Pons (tissue), 1 donor: Measurements from ENCODE around the gene MRPL47.
"Not testable (repeated sequence)": the region's sequence is repeated elsewhere in the genome, so short reads cannot be mapped to it uniquely, and the experiment has no call there.

ENCODE experiments used
- DNase-seq: peaks from one replicate; pipeline ENCODE4 v3.0.0-alpha.2; 2016; ENCODE audit warnings: low spot score

MRPL47 gene

DNA sequence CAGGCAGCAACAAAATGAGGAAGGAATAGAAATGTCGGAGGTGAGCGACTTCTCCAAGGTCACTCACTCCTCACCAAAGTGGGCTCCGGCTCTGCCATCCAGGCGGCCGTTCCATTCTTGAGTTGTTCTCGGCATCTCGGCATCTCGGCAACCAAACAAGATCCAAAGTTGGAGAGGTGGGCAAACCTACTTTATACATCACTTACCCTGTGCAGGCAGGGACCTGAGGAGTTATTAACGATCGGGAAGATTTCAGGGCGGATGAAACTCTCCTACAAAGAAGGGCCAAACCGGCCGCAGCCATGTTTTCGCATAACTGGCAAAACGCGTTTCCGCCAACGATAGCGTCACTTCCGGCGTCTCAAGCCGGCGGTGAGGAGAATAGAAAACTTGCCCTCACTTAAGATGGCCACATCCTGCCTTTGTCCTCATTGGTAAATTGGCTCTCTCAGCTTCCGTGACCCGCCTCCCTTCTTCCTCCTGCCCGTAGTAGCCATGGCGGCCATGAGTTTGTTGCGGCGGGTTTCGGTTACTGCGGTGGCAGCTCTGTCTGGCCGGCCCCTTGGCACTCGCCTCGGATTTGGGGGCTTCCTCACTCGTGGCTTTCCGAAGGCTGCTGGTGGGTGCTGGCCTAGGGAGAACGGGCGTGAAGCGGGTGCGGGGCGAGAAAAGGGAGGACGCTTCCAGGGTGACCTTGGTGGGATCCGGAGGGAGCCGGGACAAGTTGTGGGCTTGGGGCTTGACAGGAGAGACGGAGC lies at the start of gene MRPL47, which contains the start of gene NDUFB5:
Gene MRPL47 (minus strand): TSS at position 318 of the 758 bp plus-strand sequence. CDS start 14 bp downstream, at position 304.
Gene NDUFB5 (plus strand): TSS at position 474 of the 758 bp plus-strand sequence. CDS start 22 bp downstream, at position 496.
- DNase-seq: peak; percentile 99

DNA sequence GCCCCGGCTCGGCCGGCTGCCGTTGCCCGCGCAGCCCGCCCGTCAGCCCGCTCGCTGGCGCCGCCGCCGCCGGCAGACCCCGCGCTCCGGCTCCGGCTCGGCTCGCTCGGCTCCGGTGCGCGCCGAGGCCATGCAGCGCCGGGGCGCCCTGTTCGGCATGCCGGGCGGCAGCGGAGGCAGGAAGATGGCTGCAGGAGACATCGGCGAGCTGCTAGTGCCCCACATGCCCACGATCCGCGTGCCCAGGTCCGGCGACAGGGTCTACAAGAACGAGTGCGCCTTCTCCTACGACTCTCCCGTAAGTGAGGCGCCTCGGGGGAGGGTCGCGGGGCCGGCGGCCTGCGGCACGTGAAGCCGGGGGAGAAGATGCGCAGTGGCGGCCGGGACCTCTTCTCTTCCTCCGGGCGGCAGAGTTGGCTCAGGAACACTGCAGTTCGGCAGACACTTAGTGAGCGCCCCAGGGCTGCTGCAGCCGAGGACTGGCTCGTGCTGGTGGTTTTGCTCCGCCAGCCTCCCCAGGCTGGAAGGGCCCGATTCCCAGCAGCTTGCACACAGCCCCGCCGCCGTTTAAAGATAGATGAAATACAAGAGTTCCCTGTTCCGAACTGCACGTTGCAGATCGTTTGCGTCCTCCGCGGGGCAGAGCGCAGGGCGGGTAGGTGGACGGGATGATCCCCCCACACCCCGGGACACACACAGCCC lies 48.8 kb upstream of the MRPL47 start:
- DNase-seq: peak; percentile 71

DNA sequence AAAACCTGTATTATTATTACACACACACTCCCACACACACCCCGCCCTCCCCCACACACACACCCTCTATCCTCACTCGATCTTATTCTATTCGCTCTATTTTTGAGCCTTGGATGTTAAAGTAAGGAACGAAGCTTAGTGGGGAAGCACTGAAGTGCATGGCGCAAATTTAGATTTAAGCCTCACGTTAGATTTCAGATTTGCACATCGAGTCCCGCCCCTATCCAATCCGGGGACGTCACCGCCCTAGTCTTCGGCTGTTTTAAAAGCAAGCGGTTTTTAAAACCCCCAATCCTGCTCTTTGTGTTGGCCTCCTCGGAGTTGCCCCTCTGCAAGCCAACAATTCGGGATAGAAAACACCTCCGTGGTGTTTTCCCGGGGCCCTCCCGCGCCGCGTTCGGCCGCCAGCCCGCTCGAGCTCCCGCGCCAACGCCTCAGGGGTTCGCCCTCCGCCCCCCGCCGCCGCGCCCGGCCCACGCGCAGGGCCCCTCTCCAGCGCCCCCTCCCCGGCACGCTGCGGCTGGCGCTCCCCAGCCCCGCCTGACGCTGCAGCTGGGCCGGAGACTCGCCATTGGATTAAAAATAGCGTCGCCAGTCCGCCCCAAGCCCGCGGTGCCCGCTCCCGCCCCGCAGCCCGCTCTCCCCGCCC lies 48.1 kb upstream of the MRPL47 start, which contains the start of gene USP13:
Gene USP13 (plus strand): TSS at position 594 of the 649 bp plus-strand sequence. CDS start 186 bp downstream, outside the sequence.
- DNase-seq: peak; percentile 62

GRCh38 chr3:179651687-179652446 lies 47.4 kb upstream of the MRPL47 start:
- DNase-seq: peak; percentile 52

DNA sequence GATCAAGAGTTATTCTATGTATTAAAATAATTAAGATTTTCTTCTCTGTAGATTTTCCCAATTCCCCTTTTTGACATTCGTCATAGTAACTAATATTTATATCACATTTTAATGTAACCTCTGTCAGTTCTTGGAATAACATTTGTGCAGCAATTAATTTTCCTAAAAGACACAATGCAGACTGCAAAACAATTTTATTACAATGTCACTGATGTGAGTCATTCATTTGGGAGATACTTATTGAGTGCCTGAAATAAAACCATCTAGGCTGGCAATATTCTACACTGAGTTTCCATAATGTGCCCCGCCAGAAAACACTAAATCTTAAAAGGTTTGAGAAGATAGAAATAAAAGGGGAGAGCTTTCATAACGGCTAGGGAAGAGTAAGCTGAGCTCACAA lies 41.7 kb upstream of the MRPL47 start:
- no peak for DNase-seq

DNA sequence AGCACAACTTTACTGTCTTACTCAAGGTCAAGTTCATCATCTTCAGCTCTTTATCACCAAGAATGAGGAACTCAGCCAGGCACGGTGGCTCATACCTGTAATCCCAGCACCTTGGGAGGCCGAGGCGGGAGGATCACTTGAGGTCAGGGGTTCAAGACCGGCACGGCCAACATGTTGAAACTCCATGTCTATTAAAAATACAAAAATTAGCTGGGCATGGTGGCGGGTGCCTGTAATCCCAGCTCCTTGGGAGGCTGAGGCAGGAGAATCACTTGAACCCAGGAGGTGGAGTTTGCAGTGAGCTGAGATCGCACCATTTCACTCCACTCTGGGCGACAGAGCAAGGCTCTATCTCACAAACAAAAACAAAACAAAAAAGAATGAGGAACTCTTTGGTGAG lies 39.4 kb upstream of the MRPL47 start:
- DNase-seq: not testable (repeated sequence)

GRCh38 chr3:179642871-179643270 lies 38.4 kb upstream of the MRPL47 start:
- no peak for DNase-seq

GRCh38 chr3:179640469-179640868 lies 36.0 kb upstream of the MRPL47 start:
- no peak for DNase-seq

- no peak for DNase-seq
Observed at GRCh38 chr3:179630753-179631451, 26.5 kb upstream of the MRPL47 start.

GRCh38 chr3:179624451-179624850 lies 20.0 kb upstream of the MRPL47 start:
- no peak for DNase-seq

DNA sequence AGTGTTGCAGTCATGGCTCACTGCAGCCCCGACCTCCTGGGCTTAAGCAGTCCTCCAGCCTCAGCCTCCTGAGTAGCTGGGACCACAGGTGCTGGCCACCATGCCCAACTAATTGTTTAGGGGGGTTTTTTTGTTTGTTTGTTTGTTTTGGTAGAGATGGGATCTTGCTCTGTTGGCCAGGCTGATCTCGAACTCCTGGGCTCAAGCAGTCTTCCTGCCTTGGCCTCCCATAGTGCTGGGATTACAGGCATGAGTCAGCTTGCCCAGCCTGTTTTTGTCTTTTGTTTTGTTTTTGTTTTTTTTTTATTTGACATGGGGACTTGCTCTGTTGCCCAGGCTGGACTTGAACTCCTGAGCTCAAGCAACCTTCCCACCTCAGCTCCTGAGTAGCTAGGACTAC lies 17.6 kb upstream of the MRPL47 start:
- DNase-seq: no peak

DNA sequence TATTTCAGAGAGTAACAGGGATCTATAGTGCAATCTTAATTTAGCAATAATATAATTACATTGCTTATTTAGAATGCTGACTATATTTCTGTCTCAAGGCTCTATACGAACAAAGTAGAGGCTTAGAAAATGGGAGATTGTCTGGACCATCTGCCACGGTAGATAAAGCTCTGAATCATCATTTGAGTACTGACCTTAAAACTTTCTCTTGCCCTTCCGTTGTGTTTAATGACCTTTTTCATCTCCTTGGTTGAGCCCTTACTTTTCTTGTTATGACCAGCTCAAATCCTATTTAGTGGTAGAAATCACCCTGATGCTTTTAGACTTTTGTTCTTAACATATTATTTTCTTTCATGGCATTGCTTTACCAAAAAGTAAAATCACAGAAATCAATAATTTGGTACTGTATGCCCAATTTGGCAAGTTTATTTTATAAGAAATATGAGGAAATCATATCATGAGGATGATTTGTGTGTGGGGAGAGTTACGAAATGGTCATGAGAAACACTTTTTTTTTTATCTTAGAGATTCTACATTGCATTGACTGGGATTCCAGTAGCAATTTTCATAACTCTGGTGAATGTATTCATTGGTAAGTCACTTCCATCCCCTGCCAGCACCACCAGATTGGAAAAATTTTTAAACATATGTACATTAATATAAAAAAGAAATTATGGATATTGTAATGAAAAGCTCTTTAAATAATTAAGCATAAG lies 11.2 kb upstream of the MRPL47 start:
- DNase-seq: no peak

- no peak for DNase-seq
Observed at GRCh38 chr3:179613807-179614206, 9.4 kb upstream of the MRPL47 start.

DNA sequence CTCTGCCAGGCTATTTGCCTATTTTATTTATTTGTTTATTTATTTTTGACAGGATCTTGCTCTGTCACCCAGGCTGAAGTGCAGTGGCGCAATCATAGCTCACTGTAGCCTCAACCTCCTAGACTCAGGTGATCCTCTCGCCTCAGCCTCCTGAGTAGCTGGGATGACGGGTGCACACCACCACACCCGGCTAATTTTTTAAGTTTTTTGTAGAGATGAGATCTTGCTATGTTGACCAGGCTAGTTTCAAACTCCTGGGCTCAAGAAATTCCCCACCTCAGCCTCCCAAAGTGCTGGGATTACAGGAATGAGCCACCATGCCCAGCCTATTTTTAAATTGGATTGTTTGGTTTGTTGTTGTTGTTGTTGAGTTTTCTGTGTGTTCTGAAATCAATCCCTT lies 5.6 kb upstream of the MRPL47 start:
- no peak for DNase-seq

DNA sequence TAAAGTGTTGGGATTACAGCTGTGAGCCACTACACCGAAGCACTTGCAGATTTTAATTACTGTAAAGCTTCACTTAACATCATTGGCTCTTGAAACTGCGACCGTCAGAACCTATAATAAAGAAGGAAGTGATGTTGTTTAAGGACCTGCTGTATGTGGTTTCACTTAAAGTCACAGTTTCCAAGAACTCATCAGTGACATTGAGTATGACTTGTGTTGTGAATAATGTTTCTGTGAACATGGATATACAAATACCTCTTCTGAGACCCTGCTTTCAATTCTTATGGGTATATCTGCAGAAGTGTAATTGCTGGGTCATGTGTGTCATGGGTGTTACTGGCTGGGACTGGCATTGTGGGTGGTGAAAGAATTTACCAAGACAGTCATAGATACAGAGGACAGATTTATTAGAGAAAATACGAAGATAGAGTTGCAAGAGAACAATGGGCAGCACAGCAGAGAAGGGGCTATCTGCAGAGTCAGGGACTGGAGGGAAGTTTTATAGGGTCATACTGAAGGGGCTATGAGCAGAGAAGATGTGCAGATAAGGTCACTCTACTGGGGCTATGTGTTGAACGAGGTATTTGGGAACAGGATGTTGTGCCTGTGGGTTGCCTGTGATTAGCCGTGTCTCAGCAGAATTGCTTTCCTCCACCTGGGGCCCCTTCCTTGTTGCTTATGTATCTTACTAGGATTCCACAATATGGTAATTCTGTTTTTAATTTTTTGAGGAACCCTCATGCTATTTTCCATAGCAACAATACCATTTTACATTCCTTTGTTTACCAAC lies 4.7 kb upstream of the MRPL47 start:
- peak; percentile 25 for DNase-seq

DNA sequence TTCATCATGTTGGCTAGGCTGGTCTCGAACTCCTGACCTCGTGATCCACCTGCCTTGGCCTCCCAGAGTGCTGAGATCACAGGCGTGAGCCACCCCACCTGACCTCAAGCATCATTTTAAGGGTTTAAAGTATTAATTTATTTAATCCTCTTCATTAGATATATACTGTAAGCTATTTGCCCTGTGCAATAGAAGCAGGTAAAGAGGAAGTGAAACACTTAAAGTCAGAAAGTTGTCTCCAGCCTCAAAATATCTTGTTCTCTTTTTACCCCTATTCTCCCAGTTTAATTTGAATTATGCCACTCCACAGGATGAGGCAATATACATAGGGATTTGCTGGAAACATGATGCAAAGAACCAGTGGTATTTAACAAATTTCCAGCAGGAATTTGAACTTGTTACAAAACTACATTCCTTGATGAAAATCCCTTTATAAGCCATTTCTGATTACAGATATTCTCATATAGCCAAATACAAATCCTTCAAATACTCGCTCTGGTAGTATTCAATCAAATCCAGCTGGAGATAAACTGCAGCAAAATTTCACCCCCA lies 2.2 kb upstream of the MRPL47 start:
- no peak for DNase-seq

- no peak for DNase-seq
Observed at GRCh38 chr3:179603831-179604230, 607 bp downstream of the MRPL47 start.

GRCh38 chr3:179603321-179603720 lies 1.1 kb downstream of the MRPL47 start:
- DNase-seq: no peak

- DNase-seq: no peak
Observed at GRCh38 chr3:179599531-179599930, 4.9 kb downstream of the MRPL47 start.
